Large intestine (tissue), 3 donors: Measurements from ENCODE around the gene PCBP3. TPM values are rescaled to one million over a fixed set of nuclear protein-coding genes. Genes with fewer than 3 reads are reported as not detected.
"Not testable (repeated sequence)": the region's sequence is repeated elsewhere in the genome, so short reads cannot be mapped to it uniquely, and the experiment has no call there.

Experiments used
- DNase-seq, 2 donors: peaks; one replicate each; pipeline versions ENCODE4 v3.0.0 to v3.0.0-alpha.2; 2013
- H3K27ac ChIP-seq: one replicate; pipeline ENCODE4 v1.5.1; 2013; ENCODE audit warnings: low read length
- H3K27me3 ChIP-seq: 2 replicates; pipeline ENCODE4 v1.6.1; 2013; ENCODE audit warnings: low read length; ENCODE audit not compliant: control insufficient read depth, insufficient read depth
- H3K36me3 ChIP-seq: 2 replicates; pipeline ENCODE4 v1.6.1; 2013; ENCODE audit warnings: low read length; ENCODE audit not compliant: control insufficient read depth, insufficient read depth
- H3K4me1 ChIP-seq: one replicate; pipeline ENCODE4 v1.6.1; 2013; ENCODE audit warnings: low read length; ENCODE audit not compliant: control insufficient read depth, insufficient read depth
- H3K4me3 ChIP-seq: one replicate; pipeline ENCODE4 v1.5.1; 2013; ENCODE audit warnings: low read length
- H3K9me3 ChIP-seq: one replicate; pipeline ENCODE4 v1.6.1; 2013; ENCODE audit warnings: mild to moderate bottlenecking, low read depth, low read length, moderate library complexity; ENCODE audit not compliant: control insufficient read depth
- WGBS: methylation state at CpG from one replicate; pipeline ENCODE4 v1.1.5; 2013; ENCODE audit warnings: low lambda C conversion rate; ENCODE audit not compliant: insufficient coverage; 5-methylcytosine and 5-hydroxymethylcytosine counted together
- polyA plus RNA-seq: library from polyadenylated mRNA; unstranded; fragments of 120-200 nt; gene quantifications from one replicate; pipeline ENCODE4 v1.2.1, GENCODE V29; 2013

Gene PCBP3
- polyA plus RNA-seq, 1 donor, result 7.4 TPM

GRCh38 chr21:45602106-45602505, 41.4 kb upstream of the PCBP3 start:
- no peak for DNase-seq
- Histone ChIP-seq H3K36me3 (no peaks in the 10 kb centered on the region), H3K4me1 (no peaks in the 10 kb centered on the region), H3K4me3 (no peak overlapping the region), H3K27ac (no peak overlapping the region), H3K9me3 (no peaks in the 10 kb centered on the region), H3K27me3 (no peaks in the 10 kb centered on the region)
- WGBS, result no CpG with 5 or more reads among the region's 5 CpGs

DNA sequence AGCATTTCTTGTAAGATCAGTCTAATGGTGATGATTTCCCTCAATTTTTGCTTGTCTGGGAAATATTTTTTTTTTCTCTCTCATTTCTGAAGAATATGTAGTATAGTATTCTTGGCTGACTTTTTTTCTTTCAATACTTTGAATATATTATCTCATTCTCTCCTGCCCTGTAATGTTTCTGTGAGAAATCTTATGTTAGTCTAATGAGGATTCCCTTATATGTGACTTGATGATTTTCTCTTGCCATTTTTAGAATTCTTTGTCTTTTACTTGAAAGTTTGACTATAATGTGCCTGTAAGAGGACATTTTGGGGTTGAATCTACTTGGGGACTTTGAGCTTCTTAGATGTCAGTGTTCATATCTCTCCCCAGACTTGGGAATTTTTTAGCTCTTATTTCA, 40.0 kb upstream of the PCBP3 start:
- no peaks in the 10 kb centered on the region for H3K36me3 ChIP-seq
- H3K9me3 ChIP-seq, result no peaks in the 10 kb centered on the region
- no peak for DNase-seq
- H3K4me1 ChIP-seq, result no peaks in the 10 kb centered on the region
- H3K27ac ChIP-seq, result no peak overlapping the region
- H3K27me3 ChIP-seq, result peaks cover 5% of the 10 kb centered on the region
- H3K4me3 ChIP-seq, result no peak overlapping the region

DNA sequence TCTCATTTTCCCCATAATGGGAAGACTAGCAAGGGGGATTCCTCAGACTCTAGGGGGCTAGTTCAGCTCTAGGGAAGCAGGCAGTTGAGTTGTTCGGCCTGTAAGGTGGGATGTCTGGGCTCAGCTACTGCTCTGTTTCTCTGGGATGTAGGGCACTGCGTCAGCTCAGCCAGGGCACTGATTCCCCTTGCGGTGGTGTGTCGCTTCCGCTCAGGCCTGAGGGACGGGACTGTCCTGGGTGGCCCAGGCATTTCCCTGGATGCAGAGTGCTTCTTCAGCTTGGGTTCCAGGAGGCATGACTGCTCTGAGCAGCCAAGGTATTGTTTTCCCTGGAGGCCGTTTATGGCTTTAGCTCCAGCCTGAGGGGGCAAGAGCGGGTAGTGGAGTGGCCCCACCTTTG, 38.8 kb upstream of the PCBP3 start:
- not testable (repeated sequence) for H3K27ac ChIP-seq, DNase-seq, H3K4me3 ChIP-seq, H3K9me3 ChIP-seq, H3K36me3 ChIP-seq, H3K4me1 ChIP-seq, H3K27me3 ChIP-seq
- no CpG with 5 or more reads among the region's 8 CpGs for WGBS

GRCh38 chr21:45607021-45607908, 36.3 kb upstream of the PCBP3 start:
- Histone ChIP-seq H3K9me3 (no peaks in the 10 kb centered on the region), H3K27me3 (peaks cover 5% of the 10 kb centered on the region), H3K36me3 (no peaks in the 10 kb centered on the region), H3K4me3 (no peak overlapping the region), H3K4me1 (no peaks in the 10 kb centered on the region), H3K27ac (no peak overlapping the region)
- no CpG with 5 or more reads among the region's 23 CpGs for WGBS
- no peak for DNase-seq

GRCh38 chr21:45607909-45608295, 35.6 kb upstream of the PCBP3 start:
- no peak overlapping the region for H3K27ac ChIP-seq
- 73% methylated on average over 3 of the region's 20 CpGs for WGBS
- H3K36me3 ChIP-seq, result no peaks in the 10 kb centered on the region
- peaks cover 5% of the 10 kb centered on the region for H3K27me3 ChIP-seq
- H3K9me3 ChIP-seq, result no peaks in the 10 kb centered on the region
- no peak overlapping the region for H3K4me3 ChIP-seq
- DNase-seq, result no peak
- no peaks in the 10 kb centered on the region for H3K4me1 ChIP-seq

DNA sequence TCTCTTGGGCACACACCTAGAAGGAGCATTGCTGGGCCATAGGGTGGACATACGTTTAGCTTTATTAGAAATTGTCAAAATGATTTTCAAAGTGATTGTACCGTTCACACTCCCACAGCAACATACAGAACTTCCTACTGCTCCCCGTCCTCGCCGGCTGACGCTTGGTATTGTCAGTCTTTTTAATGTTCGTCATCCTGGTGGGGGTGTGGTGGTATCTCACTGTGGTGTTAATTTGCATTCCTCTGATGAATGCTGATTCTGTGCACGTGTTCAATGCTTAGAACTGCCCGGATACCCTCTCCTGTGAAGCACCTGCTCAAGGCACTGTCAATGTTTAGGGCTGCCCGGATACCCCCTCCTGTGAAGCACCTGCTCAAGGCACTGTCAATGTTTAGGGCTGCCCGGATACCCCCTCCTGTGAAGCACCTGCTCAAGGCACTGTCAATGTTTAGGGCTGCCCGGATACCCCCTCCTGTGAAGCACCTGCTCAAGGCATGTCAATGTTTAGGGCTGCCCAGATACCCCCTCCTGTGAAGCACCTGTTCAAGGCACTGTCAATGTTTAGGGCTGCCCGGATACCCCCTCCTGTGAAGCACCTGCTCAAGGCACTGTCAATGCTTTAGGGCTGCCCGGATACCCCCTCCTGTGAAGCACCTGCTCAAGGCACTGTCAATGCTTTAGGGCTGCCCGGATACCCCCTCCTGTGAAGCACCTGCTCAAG, 34.6 kb upstream of the PCBP3 start:
- not testable (repeated sequence) for H3K4me3 ChIP-seq, H3K27me3 ChIP-seq, H3K36me3 ChIP-seq, H3K4me1 ChIP-seq, H3K27ac ChIP-seq, DNase-seq, H3K9me3 ChIP-seq
- no CpG with 5 or more reads among the region's 15 CpGs for WGBS

DNA sequence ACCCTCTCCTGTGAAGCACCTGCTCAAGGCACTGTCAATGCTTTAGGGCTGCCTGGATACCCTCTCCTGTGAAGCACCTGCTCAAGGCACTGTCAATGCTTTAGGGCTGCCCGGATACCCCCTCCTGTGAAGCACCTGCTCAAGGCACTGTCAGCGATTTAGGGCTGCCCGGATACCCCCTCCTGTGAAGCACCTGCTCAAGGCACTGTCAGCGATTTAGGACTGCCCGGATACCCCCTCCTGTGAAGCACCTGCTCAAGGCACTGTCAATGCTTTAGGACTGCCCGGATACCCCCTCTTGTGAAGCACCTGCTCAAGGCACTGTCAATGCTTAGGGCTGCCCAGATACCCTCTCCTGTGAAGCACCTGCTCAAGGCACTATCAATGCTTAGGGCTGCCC, 33.9 kb upstream of the PCBP3 start:
- H3K4me1 ChIP-seq, H3K36me3 ChIP-seq, H3K9me3 ChIP-seq, H3K27me3 ChIP-seq, DNase-seq, H3K27ac ChIP-seq, H3K4me3 ChIP-seq: not testable (repeated sequence)
- no CpG with 5 or more reads among the region's 6 CpGs for WGBS

- no peak overlapping the region for H3K27ac ChIP-seq
- peaks cover 5% of the 10 kb centered on the region for H3K27me3 ChIP-seq
- H3K36me3 ChIP-seq, result no peaks in the 10 kb centered on the region
- no peak for DNase-seq
- no CpG with 5 or more reads among the region's 12 CpGs for WGBS
- H3K9me3 ChIP-seq, result no peaks in the 10 kb centered on the region
- H3K4me3 ChIP-seq, result no peak overlapping the region
- H3K4me1 ChIP-seq, result no peaks in the 10 kb centered on the region
Measured at GRCh38 chr21:45611296-45611695, 32.2 kb upstream of the PCBP3 start.

DNA sequence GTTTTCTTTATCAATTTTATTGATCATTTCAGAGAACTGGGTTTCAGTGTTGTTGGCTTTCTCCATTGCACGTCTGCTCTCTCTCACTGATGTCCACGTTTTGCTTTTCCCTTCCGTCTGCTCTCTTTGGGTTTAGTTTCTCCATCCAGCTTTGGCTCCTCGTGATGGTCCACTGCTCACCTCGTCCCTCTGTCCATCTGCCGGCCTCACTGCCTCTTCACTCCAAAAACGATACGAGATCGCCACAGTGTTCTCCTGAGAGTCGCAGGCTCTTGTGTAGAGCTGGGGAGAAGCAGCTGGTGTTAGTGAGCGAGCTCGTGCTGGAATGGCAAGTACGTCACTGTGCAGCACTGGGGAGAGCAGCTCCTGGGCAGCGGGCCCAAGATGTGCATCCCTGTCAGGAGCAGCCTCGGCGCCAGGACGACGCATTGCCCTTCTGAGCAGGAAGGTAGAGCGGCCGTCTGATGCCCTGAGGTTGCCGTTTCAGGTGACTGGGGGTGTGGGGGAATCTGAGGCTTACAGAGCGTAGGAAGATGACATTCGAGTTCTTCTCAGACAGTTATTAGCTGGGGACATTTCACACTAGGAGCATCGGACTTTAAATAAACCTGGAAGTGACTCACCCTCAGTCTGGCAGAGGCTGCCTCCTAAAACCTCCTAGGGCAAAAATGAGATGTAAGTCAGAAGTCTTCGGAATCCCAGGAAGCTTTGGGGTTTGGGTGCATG, 31.4 kb upstream of the PCBP3 start:
- no peaks in the 10 kb centered on the region for H3K36me3 ChIP-seq
- peak in 1 of 2 donors; percentile 18 for DNase-seq
- H3K4me1 ChIP-seq, result no peaks in the 10 kb centered on the region
- no peak overlapping the region for H3K4me3 ChIP-seq
- no peak overlapping the region for H3K27ac ChIP-seq
- peaks cover 5% of the 10 kb centered on the region for H3K27me3 ChIP-seq
- WGBS, result 66% methylated on average over 2 of the region's 25 CpGs
- H3K9me3 ChIP-seq, result no peaks in the 10 kb centered on the region

DNA sequence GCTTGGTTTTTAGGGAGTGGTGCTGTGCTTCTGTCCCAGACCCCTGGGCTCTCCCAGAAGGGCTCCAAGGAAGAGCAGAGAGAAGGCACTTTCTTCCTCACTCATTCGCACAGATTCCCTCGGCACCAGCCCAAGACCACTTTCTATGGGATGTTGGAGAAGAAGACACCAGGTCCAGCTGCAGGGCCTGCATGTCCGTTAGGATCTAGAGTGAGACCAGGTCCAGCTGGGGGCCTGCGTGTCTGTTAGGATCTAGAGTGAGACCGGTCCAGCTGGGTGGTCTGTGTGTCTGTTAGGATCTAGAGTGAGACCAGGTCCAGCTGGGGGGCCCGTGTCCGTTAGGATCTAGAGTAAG, 30.9 kb upstream of the PCBP3 start:
- DNase-seq, H3K36me3 ChIP-seq, H3K4me1 ChIP-seq, H3K4me3 ChIP-seq, H3K9me3 ChIP-seq, H3K27me3 ChIP-seq, H3K27ac ChIP-seq: not testable (repeated sequence)
- no CpG with 5 or more reads among the region's 7 CpGs for WGBS
